ENCODE results near the gene RPS14.

Gene RPS14

GRCh38 chr5:150447188-150447587 is 2.4 kb downstream of the RPS14 start:
- in situ Hi-C loops (cut with HindIII; ENCODE audit: low sequenced_read_pairs) = no loop called here
- DNase-seq (ENCODE audit: low read depth, low spot score) = no peak
- TF ChIP-seq CTCF (IDR thresholded peaks at IDR 0.05; ENCODE audit: low read depth, low read length) = no peak
- no peak overlapping the region for H3K4me3 ChIP-seq (ENCODE audit: low read depth, low read length)

GRCh38 chr5:150446583-150446982 is 3.0 kb downstream of the RPS14 start:
- in situ Hi-C loops (cut with HindIII; ENCODE audit: low sequenced_read_pairs) = no loop called here

GRCh38 chr5:150446088-150446487 is 3.5 kb downstream of the RPS14 start:
- TF ChIP-seq CTCF (IDR thresholded peaks at IDR 0.05; ENCODE audit: low read depth, low read length) = no peak
- H3K4me3 ChIP-seq (ENCODE audit: low read depth, low read length) = no peak overlapping the region
- in situ Hi-C loops (cut with HindIII; ENCODE audit: low sequenced_read_pairs) = no loop called here
- no peak for DNase-seq (ENCODE audit: low read depth, low spot score)

More at GRCh38 chr5:150446583-150446982, 3.0 kb downstream of the RPS14 start:
- no peak overlapping the region for H3K4me3 ChIP-seq (ENCODE audit: low read depth, low read length)
- no peak for TF ChIP-seq CTCF (IDR thresholded peaks at IDR 0.05; ENCODE audit: low read depth, low read length)
- no peak for DNase-seq (ENCODE audit: low read depth, low spot score)

- in situ Hi-C loops (cut with HindIII; ENCODE audit: low sequenced_read_pairs) = no loop called here
- no peak overlapping the region for H3K4me3 ChIP-seq (ENCODE audit: low read depth, low read length)
- DNase-seq (ENCODE audit: low read depth, low spot score) = no peak
Observed at GRCh38 chr5:150444770-150445169, 4.8 kb downstream of the RPS14 start.

GRCh38 chr5:150443242-150444075 is 6.1 kb downstream of the RPS14 start:
- H3K4me3 ChIP-seq (ENCODE audit: low read depth, low read length) = no peak overlapping the region
- no peak for DNase-seq (ENCODE audit: low read depth, low spot score)
- no peak for TF ChIP-seq CTCF (IDR thresholded peaks at IDR 0.05; ENCODE audit: low read depth, low read length)
- in situ Hi-C loops (cut with HindIII; ENCODE audit: low sequenced_read_pairs) = no loop called here

More at GRCh38 chr5:150444770-150445169, 4.8 kb downstream of the RPS14 start:
- TF ChIP-seq CTCF (IDR thresholded peaks at IDR 0.05; ENCODE audit: low read depth, low read length) = no peak

- in situ Hi-C loops (cut with HindIII; ENCODE audit: low sequenced_read_pairs) = no loop called here
- no peak overlapping the region for H3K4me3 ChIP-seq (ENCODE audit: low read depth, low read length)
- TF ChIP-seq CTCF (IDR thresholded peaks at IDR 0.05; ENCODE audit: low read depth, low read length) = no peak
- no peak for DNase-seq (ENCODE audit: low read depth, low spot score)
Observed at GRCh38 chr5:150442699-150443080, 6.8 kb downstream of the RPS14 start.
